ENCODE data around the gene SELENOK.
A peak's percentile ranks its signal among the peaks of the same experiment; 100 is the strongest.

SELENOK gene

DNA sequence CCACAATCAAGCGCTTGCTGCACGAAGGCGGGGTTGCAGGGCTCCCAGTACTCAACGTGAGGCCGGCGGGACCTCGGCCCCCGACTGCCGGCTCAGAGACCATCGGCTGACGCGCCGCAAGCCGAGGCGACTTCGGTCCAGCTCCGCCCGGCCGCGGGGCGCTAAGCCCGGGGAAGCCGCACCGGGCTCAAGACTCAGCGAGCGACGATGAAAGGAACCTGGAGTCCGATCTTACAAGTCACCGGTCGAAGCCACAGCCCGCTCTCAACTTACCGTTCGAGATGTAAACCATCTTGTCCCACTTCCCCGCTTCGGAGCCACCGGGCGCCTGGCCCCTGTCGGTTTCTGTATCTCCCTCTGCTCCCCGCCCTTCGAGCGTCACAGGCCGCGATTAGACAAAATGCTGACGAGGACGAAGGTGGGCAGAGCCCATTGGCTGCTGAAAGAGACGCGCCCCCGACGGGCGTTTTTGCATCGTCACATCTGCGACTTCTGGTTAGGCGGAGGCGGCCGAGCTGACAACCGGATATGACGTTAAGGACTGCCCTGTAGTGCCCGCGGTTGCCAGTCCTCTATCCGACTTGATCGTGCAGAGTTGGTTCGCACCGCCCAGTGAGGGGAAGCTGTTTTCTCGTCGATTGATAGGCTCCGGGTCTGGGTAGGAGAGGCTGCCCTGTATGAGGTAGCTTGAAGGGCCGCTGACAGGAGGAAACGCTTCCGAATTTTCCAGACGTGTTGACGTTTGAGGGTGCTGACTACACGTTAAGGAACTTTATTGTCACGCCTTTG, at the start of gene SELENOK:
TSS of gene SELENOK (minus strand) at position 363 of the 789 bp plus-strand sequence.
- DNase-seq: peak; percentile 91
- Mint-ChIP-seq H3K4me3 (peak within 1 kb of the TSS; percentile 96), H3K36me3 (ENCODE audit: low read depth) (peaks cover 18% of the 10 kb centered on the region), H3K27ac (peak within 1 kb of the TSS; percentile 99), H3K9me3 (no peaks in the 10 kb centered on the region), H3K27me3 (ENCODE audit: low read depth, poor library complexity) (peaks cover 36% of the 10 kb centered on the region), H3K4me1 (peaks cover 41% of the 10 kb centered on the region)
- TF ChIP-seq, protein P1, sequence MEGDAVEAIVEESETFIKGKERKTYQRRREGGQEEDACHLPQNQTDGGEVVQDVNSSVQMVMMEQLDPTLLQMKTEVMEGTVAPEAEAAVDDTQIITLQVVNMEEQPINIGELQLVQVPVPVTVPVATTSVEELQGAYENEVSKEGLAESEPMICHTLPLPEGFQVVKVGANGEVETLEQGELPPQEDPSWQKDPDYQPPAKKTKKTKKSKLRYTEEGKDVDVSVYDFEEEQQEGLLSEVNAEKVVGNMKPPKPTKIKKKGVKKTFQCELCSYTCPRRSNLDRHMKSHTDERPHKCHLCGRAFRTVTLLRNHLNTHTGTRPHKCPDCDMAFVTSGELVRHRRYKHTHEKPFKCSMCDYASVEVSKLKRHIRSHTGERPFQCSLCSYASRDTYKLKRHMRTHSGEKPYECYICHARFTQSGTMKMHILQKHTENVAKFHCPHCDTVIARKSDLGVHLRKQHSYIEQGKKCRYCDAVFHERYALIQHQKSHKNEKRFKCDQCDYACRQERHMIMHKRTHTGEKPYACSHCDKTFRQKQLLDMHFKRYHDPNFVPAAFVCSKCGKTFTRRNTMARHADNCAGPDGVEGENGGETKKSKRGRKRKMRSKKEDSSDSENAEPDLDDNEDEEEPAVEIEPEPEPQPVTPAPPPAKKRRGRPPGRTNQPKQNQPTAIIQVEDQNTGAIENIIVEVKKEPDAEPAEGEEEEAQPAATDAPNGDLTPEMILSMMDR (IDR thresholded peaks at IDR 0.05): no peak

DNA sequence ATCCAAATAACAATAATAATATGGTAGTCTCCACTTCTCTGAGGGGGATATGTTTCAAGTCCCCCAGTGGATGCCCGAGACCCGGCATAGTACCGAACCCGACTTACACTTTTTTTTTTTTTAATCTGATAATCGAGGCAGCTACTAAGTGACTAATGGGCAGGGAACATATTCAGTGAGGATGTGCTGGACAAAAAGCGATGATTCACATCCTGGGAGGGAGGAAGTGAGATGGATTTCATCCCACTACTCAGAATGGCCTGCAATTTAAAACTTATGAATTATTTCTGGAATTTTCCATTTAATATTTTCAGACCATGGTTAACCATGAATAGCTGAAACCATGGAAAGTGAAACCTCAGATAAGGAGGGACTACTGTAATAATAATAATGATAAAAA, 49.5 kb upstream of the SELENOK start:
- Mint-ChIP-seq H3K4me3 (no peak overlapping the region), H3K9me3 (peaks cover 11% of the 10 kb centered on the region), H3K27me3 (ENCODE audit: low read depth, poor library complexity) (peaks cover 4% of the 10 kb centered on the region), H3K4me1 (peaks cover 33% of the 10 kb centered on the region), H3K36me3 (ENCODE audit: low read depth) (peaks cover 6% of the 10 kb centered on the region), H3K27ac (no peak overlapping the region)
- DNase-seq: no peak
- TF ChIP-seq, protein P1 (IDR thresholded peaks at IDR 0.05): no peak

DNA sequence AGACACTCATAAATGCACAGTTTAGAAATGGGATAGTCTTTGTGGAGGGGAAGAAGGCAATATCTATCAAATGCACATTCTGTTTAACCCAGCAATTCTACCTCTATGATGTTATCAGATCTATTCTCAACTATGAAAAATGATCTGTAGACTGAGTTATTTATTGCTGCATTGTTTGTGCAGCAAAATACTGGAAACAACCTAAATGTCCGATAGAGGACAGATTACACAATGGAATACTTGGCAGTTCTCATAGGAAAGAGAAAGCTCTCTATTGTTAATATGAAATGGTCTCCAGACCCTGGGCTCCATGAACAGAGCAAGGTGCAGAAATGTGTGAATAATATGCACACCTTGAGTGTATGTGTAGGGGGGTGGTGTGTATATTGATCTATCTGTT, 49.0 kb upstream of the SELENOK start:
- Mint-ChIP-seq H3K36me3 (ENCODE audit: low read depth) (peaks cover 5% of the 10 kb centered on the region), H3K27me3 (ENCODE audit: low read depth, poor library complexity) (peaks cover 4% of the 10 kb centered on the region), H3K9me3 (peaks cover 10% of the 10 kb centered on the region), H3K27ac (no peak overlapping the region), H3K4me3 (no peak overlapping the region), H3K4me1 (peaks cover 33% of the 10 kb centered on the region)
- DNase-seq: no peak
- TF ChIP-seq, protein P1 (IDR thresholded peaks at IDR 0.05): no peak

DNA sequence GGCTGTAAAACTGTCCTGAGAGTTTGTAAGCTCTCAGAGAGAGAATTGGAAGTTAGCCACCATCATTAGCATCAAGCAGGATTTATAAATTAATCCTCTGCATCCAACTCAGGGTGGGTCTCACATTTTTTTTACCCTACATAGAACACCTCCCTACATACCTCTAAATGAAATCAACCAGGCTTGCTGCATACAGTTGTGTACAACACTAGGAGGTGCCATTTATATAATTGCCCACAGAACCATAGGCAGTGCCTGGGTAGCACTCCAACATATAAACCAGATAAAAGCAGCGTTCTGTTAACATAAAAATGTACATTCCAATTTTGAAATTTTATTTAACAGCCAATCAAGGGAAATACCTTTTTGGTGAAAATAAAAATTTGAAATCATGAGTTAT, 48.2 kb upstream of the SELENOK start:
- Mint-ChIP-seq H3K9me3 (peaks cover 15% of the 10 kb centered on the region), H3K27ac (no peak overlapping the region), H3K36me3 (ENCODE audit: low read depth) (peaks cover 13% of the 10 kb centered on the region), H3K4me1 (peaks cover 33% of the 10 kb centered on the region), H3K27me3 (ENCODE audit: low read depth, poor library complexity) (peaks cover 4% of the 10 kb centered on the region), H3K4me3 (no peak overlapping the region)
- TF ChIP-seq, protein P1 (IDR thresholded peaks at IDR 0.05): no peak
- no peak for DNase-seq

DNA sequence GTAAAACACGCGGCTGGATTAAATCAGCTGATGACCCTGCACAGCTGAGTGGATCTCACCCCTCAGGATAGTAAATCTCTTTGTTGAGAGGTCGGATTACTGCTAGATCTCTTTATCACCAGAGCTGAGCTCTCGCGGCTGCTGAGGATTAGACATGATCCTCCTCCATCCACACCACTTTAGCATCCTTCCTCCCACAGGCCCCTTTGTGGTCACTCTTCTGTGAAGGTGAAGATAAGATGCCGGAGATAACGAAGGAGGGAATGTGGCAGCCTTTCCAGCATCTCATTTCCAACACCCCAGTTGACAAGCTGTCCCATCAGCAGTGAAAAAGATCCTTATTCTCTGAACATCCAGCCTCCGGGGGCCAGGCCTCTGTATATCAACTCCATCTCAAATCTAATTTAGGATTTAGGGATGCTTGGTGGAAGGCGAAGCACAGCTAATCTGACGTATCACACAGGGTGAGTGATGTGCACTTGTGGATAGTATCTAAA, 47.5 kb upstream of the SELENOK start:
- peaks cover 17% of the 10 kb centered on the region for H3K36me3 Mint-ChIP-seq (ENCODE audit: low read depth)
- peaks cover 4% of the 10 kb centered on the region for H3K27me3 Mint-ChIP-seq (ENCODE audit: low read depth, poor library complexity)
- peak; percentile 27 for DNase-seq
- TF ChIP-seq, protein P1 (IDR thresholded peaks at IDR 0.05): no peak
- no peak overlapping the region for H3K4me3 Mint-ChIP-seq
- H3K9me3 Mint-ChIP-seq: peaks cover 22% of the 10 kb centered on the region
- H3K27ac Mint-ChIP-seq: peak overlapping the region; percentile 66
- H3K4me1 Mint-ChIP-seq: peaks cover 33% of the 10 kb centered on the region

DNA sequence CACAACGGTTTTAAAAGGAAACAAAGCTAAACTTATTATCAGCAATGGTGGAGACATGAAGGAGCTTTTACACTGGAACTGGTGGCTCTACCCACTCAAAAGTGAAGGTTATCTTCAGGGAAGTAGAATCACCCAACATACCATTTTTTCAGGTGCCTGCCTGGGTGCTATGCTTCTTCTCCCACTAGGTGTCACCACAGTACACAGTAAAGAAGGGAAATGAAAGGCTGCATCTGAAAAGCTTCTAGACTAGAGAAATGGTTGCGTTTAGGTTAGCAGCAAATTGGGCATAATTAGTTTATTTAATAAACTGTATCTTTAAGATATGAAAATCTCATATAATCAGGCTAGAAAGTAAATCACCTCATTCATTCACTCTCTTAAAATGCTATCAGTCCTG, 47.0 kb upstream of the SELENOK start:
- no peak overlapping the region for H3K4me3 Mint-ChIP-seq
- H3K4me1 Mint-ChIP-seq: peaks cover 33% of the 10 kb centered on the region
- TF ChIP-seq, protein P1 (IDR thresholded peaks at IDR 0.05): peak; percentile 84
- peaks cover 24% of the 10 kb centered on the region for H3K9me3 Mint-ChIP-seq
- H3K36me3 Mint-ChIP-seq (ENCODE audit: low read depth): peaks cover 17% of the 10 kb centered on the region
- peak; percentile 51 for DNase-seq
- no peak overlapping the region for H3K27ac Mint-ChIP-seq
- peaks cover 4% of the 10 kb centered on the region for H3K27me3 Mint-ChIP-seq (ENCODE audit: low read depth, poor library complexity)

Measured in nephron progenitor cell (in vitro differentiated cells).